NCI-H748 treated with DMSO at 0.1 percent for 48 hours (cell line): ENCODE measurements around the gene OR2T10.
"Not testable (repeated sequence)": the region's sequence is repeated elsewhere in the genome, so short reads cannot be mapped to it uniquely, and the experiment has no call there.

Experiments used
- DNase-seq: peaks from one replicate; lab custom pipeline; 2025; lab: John Stamatoyannopoulos, UW

Gene OR2T10

GRCh38 chr1:248597589-248597988 is at the start of gene OR2T10:
TSS of gene OR2T10 (minus strand) at chr1:248597700. CDS start at chr1:248593768, 3,932 bp downstream.
- DNase-seq: no peak

- DNase-seq: not testable (repeated sequence)
Observed at GRCh38 chr1:248645178-248645577, 47.7 kb upstream of the OR2T10 start, which contains the start of gene OR2T35. TSS of gene OR2T35 (minus strand) at chr1:248645278. CDS start at chr1:248639258, 6,020 bp downstream.

- DNase-seq: not testable (repeated sequence)
Observed at GRCh38 chr1:248642971-248643651, 45.6 kb upstream of the OR2T10 start.

- not testable (repeated sequence) for DNase-seq
Observed at GRCh38 chr1:248641583-248641982, 44.1 kb upstream of the OR2T10 start.

GRCh38 chr1:248640906-248641305 is 43.4 kb upstream of the OR2T10 start:
- not testable (repeated sequence) for DNase-seq

GRCh38 chr1:248639652-248640051 is 42.2 kb upstream of the OR2T10 start:
- DNase-seq: not testable (repeated sequence)

- DNase-seq: not testable (repeated sequence)
Observed at GRCh38 chr1:248636612-248637011, 39.1 kb upstream of the OR2T10 start.

- DNase-seq: not testable (repeated sequence)
Observed at GRCh38 chr1:248634991-248635390, 37.5 kb upstream of the OR2T10 start, which contains the start of gene OR2T11. TSS of gene OR2T11 (minus strand) at chr1:248635091. CDS start at chr1:248627128, 7,963 bp downstream.

- no peak for DNase-seq
Observed at GRCh38 chr1:248631354-248632008, 34.0 kb upstream of the OR2T10 start.

- DNase-seq: no peak
Observed at GRCh38 chr1:248630551-248630950, 33.1 kb upstream of the OR2T10 start.

GRCh38 chr1:248627971-248628844 is 30.7 kb upstream of the OR2T10 start:
- no peak for DNase-seq

- no peak for DNase-seq
Observed at GRCh38 chr1:248625971-248626370, 28.5 kb upstream of the OR2T10 start.

GRCh38 chr1:248625166-248625565 is 27.7 kb upstream of the OR2T10 start:
- no peak for DNase-seq

- peak; percentile 3 for DNase-seq
Observed at GRCh38 chr1:248622570-248623001, 25.1 kb upstream of the OR2T10 start.

- DNase-seq: no peak
Observed at GRCh38 chr1:248621770-248622169, 24.3 kb upstream of the OR2T10 start.

GRCh38 chr1:248618878-248619277 is 21.4 kb upstream of the OR2T10 start:
- no peak for DNase-seq

- no peak for DNase-seq
Observed at GRCh38 chr1:248618119-248618518, 20.6 kb upstream of the OR2T10 start.

- no peak for DNase-seq
Observed at GRCh38 chr1:248613742-248614141, 16.2 kb upstream of the OR2T10 start.

GRCh38 chr1:248611883-248612414 is 14.4 kb upstream of the OR2T10 start:
- DNase-seq: no peak

- no peak for DNase-seq
Observed at GRCh38 chr1:248610301-248610700, 12.8 kb upstream of the OR2T10 start.

GRCh38 chr1:248599396-248599795 is 1.9 kb upstream of the OR2T10 start:
- DNase-seq: no peak

GRCh38 chr1:248596615-248597014 is 885 bp downstream of the OR2T10 start:
- no peak for DNase-seq
